HepG2 (cell line): ENCODE data around the gene HDAC8. TPM values are rescaled to one million over a fixed set of nuclear protein-coding genes. Genes with fewer than 3 reads are reported as not detected.

Experiments used
- ATAC-seq: fragments of 200-7000 bp; cut with Tn5 transposase; 3 replicates; pipeline ENCODE4 v1.9.1; 2020; ENCODE audit warnings: mild to moderate bottlenecking, moderate library complexity
- BruUV-seq: library from RNA; stranded (reverse); fragments of 400-500 nt; replicated peaks from 2 replicates; lab custom pipeline; 2021; lab: Mats Ljungman, UMichigan
- CTCF ChIA-PET: fragments of 300-600 bp; formaldehyde crosslinking; extraction: SDS; loops from one replicate; lab custom pipeline; 2021; ENCODE audit warnings: low total read pairs, inconsistent platforms, low intra/inter-chr PET ratio; lab: Yijun Ruan, JAX
- POLR2A ChIA-PET: fragments of 350-600 bp; sonication (Branson Sonifier 250); formaldehyde crosslinking; loops from one replicate; lab custom pipeline; 2020; ENCODE audit warnings: antibody characterized with exemption, inconsistent platforms; lab: Yijun Ruan, JAX
- DNase-seq: peaks from one replicate; pipeline ENCODE4 v3.0.0-alpha.2; 2015; ENCODE audit warnings: low spot score
- FAIRE-seq: peaks from 3 replicates; lab custom pipeline; 2011; peaks lifted over from hg19 to GRCh38; lab: Jason Lieb, UNC
- H2AFZ ChIP-seq: one replicate; pipeline ENCODE4 v1.6.1; 2011; ENCODE audit warnings: low read length, inconsistent platforms
- H3K27ac ChIP-seq: fragments of 300-600 bp; 3 replicates; pipeline ENCODE4 v1.8.0; 2011; ENCODE audit warnings: mixed run types, mild to moderate bottlenecking, mixed read lengths, low read length, inconsistent platforms; ENCODE audit not compliant: insufficient read depth; ENCODE audit errors: extremely low read length
- H3K27me3 ChIP-seq, 2 experiments: fragments of 200-600 bp in 1 of 2; 2 replicates in 1 of 2; 3 replicates in 1 of 2; pipeline versions ENCODE4 v1.6.0 to v1.8.0; 2011; ENCODE audit warnings: low read length in 2 of 2, mild to moderate bottlenecking in 2 of 2, moderate library complexity in 2 of 2, inconsistent platforms in 1 of 2; ENCODE audit not compliant: insufficient read depth in 2 of 2, control insufficient read depth in 1 of 2
- H3K36me3 ChIP-seq, 2 experiments: fragments of 200-600 bp in 1 of 2; replicated peaks in 1 of 2; 2 replicates in 1 of 2; 3 replicates in 1 of 2; pipeline versions ENCODE4 v1.5.1 to v1.8.0; 2011; ENCODE audit warnings: low read length in 2 of 2, inconsistent platforms in 1 of 2; ENCODE audit not compliant: insufficient read depth in 2 of 2, control insufficient read depth in 1 of 2
- H3K4me1 ChIP-seq: 2 replicates; pipeline ENCODE4 v1.5.1; 2012; ENCODE audit warnings: low read length, inconsistent platforms; ENCODE audit not compliant: insufficient read depth
- H3K4me2 ChIP-seq: 2 replicates; pipeline ENCODE4 v1.6.0; 2011; ENCODE audit warnings: low read depth, low read length, inconsistent platforms
- H3K4me3 ChIP-seq, 3 experiments: fragments of 200-600 bp in 1 of 3; sonication (generic), shearing (Covaris generic) in 1 of 3; replicated peaks in 1 of 3; 2 replicates each; pipeline ENCODE4 v1.5.1; 2011 to 2016; ENCODE audit warnings: low read length in 3 of 3, inconsistent platforms in 2 of 3, low read depth in 2 of 3, mild to moderate bottlenecking in 2 of 3, control low read depth in 1 of 3, mixed read lengths in 1 of 3; ENCODE audit not compliant: insufficient read depth in 1 of 3
- H3K79me2 ChIP-seq: one replicate; pipeline ENCODE4 v1.6.1; 2011; ENCODE audit warnings: low read length, inconsistent platforms; ENCODE audit not compliant: insufficient read depth
- H3K9ac ChIP-seq: 2 replicates; pipeline ENCODE4 v1.6.0; 2011; ENCODE audit warnings: mild to moderate bottlenecking, low read depth, low read length, inconsistent platforms; ENCODE audit not compliant: insufficient read depth
- H3K9me3 ChIP-seq: 2 replicates; pipeline ENCODE4 v1.5.1; 2012; ENCODE audit warnings: mild to moderate bottlenecking, low read length
- H4K20me1 ChIP-seq: 2 replicates; pipeline ENCODE4 v1.6.0; 2011; ENCODE audit warnings: inconsistent platforms, mild to moderate bottlenecking, low read length, moderate library complexity; ENCODE audit not compliant: insufficient read depth
- ARID2 ChIP-seq: sonication (generic); formaldehyde crosslinking; IDR thresholded peaks from 2 replicates; pipeline ENCODE4 v1.8.1; 2022; ENCODE audit warnings: mild to moderate bottlenecking, missing genetic modification reagents, borderline replicate concordance
- CBX5 ChIP-seq: sonication (generic); formaldehyde crosslinking; IDR thresholded peaks from 2 replicates; pipeline ENCODE4 v1.4.0; 2020; ENCODE audit warnings: missing genetic modification reagents, borderline replicate concordance
- GABPB1 ChIP-seq: IDR thresholded peaks from 2 replicates; pipeline ENCODE4 v1.6.1; 2016; ENCODE audit warnings: mild to moderate bottlenecking, missing genetic modification reagents, moderate library complexity, missing compliant biosample characterization
- HDAC2 ChIP-seq: sonication (generic); formaldehyde crosslinking; IDR thresholded peaks from 2 replicates; pipeline ENCODE4 v1.4.0; 2020; ENCODE audit warnings: missing genetic modification reagents
- HIVEP1 ChIP-seq: sonication (generic); formaldehyde crosslinking; IDR thresholded peaks from 2 replicates; pipeline ENCODE4 v1.4.0; 2020; ENCODE audit warnings: mild to moderate bottlenecking, missing genetic modification reagents
- HMG20A ChIP-seq: IDR thresholded peaks from 2 replicates; pipeline ENCODE4 v1.6.1; 2016; ENCODE audit warnings: borderline replicate concordance
- NCOA5 ChIP-seq: sonication (generic); formaldehyde crosslinking; IDR thresholded peaks from 2 replicates; pipeline ENCODE4 v1.4.0; 2020; ENCODE audit warnings: missing genetic modification reagents
- PAX8 ChIP-seq: sonication (generic); formaldehyde crosslinking; IDR thresholded peaks from 2 replicates; pipeline ENCODE4 v1.8.0; 2022; ENCODE audit warnings: mild to moderate bottlenecking, missing genetic modification reagents, borderline replicate concordance
- PLRG1 ChIP-seq: fragments of 450-650 bp; conservative IDR thresholded peaks from 2 replicates; pipeline ENCODE4 v1.6.1; 2016
- SETDB1 ChIP-seq: sonication (generic); formaldehyde crosslinking; IDR thresholded peaks from 2 replicates; pipeline ENCODE4 v1.5.1; 2020; ENCODE audit warnings: missing genetic modification reagents, mild to moderate bottlenecking, borderline replicate concordance
- SOX6 ChIP-seq, 2 experiments: fragments of 450-650 bp in 1 of 2; sonication (generic) in 1 of 2; formaldehyde crosslinking in 1 of 2; IDR thresholded peaks; 2 replicates each; pipeline versions ENCODE4 v1.4.0 to v1.6.1; 2017 to 2020; ENCODE audit warnings: antibody characterized with exemption in 1 of 2, mild to moderate bottlenecking in 1 of 2, missing genetic modification reagents in 1 of 2
- ZNF225 ChIP-seq: sonication (generic); formaldehyde crosslinking; IDR thresholded peaks from 2 replicates; pipeline ENCODE4 v1.4.0; 2020; ENCODE audit warnings: mild to moderate bottlenecking, missing genetic modification reagents
- ZNF256 ChIP-seq: sonication (generic); formaldehyde crosslinking; conservative IDR thresholded peaks from 2 replicates; pipeline ENCODE4 v1.4.0; 2020; ENCODE audit warnings: missing genetic modification reagents
- ZNF296 ChIP-seq: sonication (generic); formaldehyde crosslinking; conservative IDR thresholded peaks from 2 replicates; pipeline ENCODE4 v1.5.0; 2020; ENCODE audit warnings: mild to moderate bottlenecking, missing genetic modification reagents
- ZNF468 ChIP-seq: sonication (generic); formaldehyde crosslinking; IDR thresholded peaks from 2 replicates; pipeline ENCODE4 v1.8.0; 2022; ENCODE audit warnings: mild to moderate bottlenecking, moderate library complexity, missing genetic modification reagents
- WGBS: methylation state at CpG from one replicate; pipeline ENCODE4 v1.1.6; 2017; ENCODE audit warnings: low lambda C conversion rate; 5-methylcytosine and 5-hydroxymethylcytosine counted together
- in situ Hi-C: cut with HindIII; loops from 2 replicates; pipeline ENCODE4 v1.10.0; 2017; ENCODE audit warnings: low pct_unique_long_range_greater_than_20kb; ENCODE audit not compliant: extremely low pct_ligation_motif_present
- intact Hi-C: fragments of 100-400 bp; cut with micrococcal nuclease; formaldehyde crosslinking; loops from one replicate; pipeline ENCODE4 v1.10.0; 2022; ENCODE audit not compliant: unreplicated experiment
- polyA plus RNA-seq, 8 experiments: library from polyadenylated mRNA; depleted of rRNA in 3 of 8; stranded (reverse) in 7 of 8; unstranded in 1 of 8; fragments of >200 nt; fragmentation: Illumina TruSeq in 4 of 8; extraction: Trizol in 4 of 8; gene quantifications; 2 replicates each; pipeline versions ENCODE4 v1.2.1 to v1.2.3, GENCODE V29; 2011 to 2016; ENCODE audit warnings: low read depth in 4 of 8, missing spikeins in 1 of 8, mixed read lengths in 1 of 8; ENCODE audit not compliant: insufficient read depth in 1 of 8
- total RNA-seq, 5 experiments: library from RNA; depleted of rRNA; stranded (reverse); fragments of >200 nt; fragmentation: Illumina TruSeq; extraction: Trizol; gene quantifications; 2 replicates each; pipeline ENCODE4 v1.2.3, GENCODE V29; 2016; ENCODE audit warnings: low read depth in 1 of 5
- TF ChIP-seq, protein P1 (sequence below): sonication (generic); formaldehyde crosslinking; IDR thresholded peaks from 2 replicates; pipeline ENCODE4 v1.4.0; 2020; ENCODE audit warnings: mild to moderate bottlenecking, low read depth, missing genetic modification reagents
- TF ChIP-seq, protein P2 (sequence below): sonication (generic); formaldehyde crosslinking; IDR thresholded peaks from 2 replicates; pipeline ENCODE4 v1.4.0; 2020; ENCODE audit warnings: missing genetic modification reagents, borderline replicate concordance
- TF ChIP-seq, protein P3 (sequence below): sonication (generic); formaldehyde crosslinking; IDR thresholded peaks from 2 replicates; pipeline ENCODE4 v1.8.0; 2022; ENCODE audit warnings: missing genetic modification reagents, mild to moderate bottlenecking, moderate library complexity, borderline replicate concordance

The HDAC8 gene
- total and polyA plus RNA-seq, 2 of the 13 experiments (the other 11 are each of a cell fraction or from before 2014, with no cell fraction given) = 13.7 to 28.6 TPM

- TF ChIP-seq, protein P1, sequence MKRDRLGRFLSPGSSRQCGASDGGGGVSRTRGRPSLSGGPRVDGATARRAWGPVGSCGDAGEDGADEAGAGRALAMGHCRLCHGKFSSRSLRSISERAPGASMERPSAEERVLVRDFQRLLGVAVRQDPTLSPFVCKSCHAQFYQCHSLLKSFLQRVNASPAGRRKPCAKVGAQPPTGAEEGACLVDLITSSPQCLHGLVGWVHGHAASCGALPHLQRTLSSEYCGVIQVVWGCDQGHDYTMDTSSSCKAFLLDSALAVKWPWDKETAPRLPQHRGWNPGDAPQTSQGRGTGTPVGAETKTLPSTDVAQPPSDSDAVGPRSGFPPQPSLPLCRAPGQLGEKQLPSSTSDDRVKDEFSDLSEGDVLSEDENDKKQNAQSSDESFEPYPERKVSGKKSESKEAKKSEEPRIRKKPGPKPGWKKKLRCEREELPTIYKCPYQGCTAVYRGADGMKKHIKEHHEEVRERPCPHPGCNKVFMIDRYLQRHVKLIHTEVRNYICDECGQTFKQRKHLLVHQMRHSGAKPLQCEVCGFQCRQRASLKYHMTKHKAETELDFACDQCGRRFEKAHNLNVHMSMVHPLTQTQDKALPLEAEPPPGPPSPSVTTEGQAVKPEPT (CRISPR knock-in tag) = no peak
- TF ChIP-seq, protein P2, sequence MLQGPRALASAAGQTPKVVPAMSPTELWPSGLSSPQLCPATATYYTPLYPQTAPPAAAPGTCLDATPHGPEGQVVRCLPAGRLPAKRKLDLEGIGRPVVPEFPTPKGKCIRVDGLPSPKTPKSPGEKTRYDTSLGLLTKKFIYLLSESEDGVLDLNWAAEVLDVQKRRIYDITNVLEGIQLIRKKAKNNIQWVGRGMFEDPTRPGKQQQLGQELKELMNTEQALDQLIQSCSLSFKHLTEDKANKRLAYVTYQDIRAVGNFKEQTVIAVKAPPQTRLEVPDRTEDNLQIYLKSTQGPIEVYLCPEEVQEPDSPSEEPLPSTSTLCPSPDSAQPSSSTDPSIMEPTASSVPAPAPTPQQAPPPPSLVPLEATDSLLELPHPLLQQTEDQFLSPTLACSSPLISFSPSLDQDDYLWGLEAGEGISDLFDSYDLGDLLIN (CRISPR knock-in tag) = no peak
These were observed 110.9 kb downstream of the HDAC8 start (continued) for GRCh38 chrX:72461766-72462165.

DNA sequence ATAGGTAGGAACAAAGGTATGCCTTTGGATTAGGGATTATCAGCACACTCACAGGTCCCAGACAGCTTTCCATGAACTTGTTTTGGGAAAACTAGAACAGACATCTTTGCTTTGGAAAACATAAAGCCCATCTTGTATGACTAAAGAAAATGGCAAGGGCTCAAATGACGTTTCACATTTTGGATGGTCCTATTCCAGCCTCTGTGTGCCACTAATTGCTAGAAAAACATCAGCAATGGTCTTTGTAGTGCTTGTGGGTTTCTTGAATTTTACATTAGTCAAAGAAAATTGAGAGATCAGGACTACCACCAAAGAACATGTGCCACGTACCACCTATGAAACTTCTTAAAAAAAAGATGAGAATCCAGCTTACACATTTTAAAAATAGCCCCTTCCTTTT is 111.4 kb downstream of the HDAC8 start:
- CTCF ChIA-PET = no interaction called here
- H3K9ac ChIP-seq = no peak overlapping the region
- no peak overlapping the region for H3K27ac ChIP-seq
- intact Hi-C loops (no loop called here), in situ Hi-C loops (no loop called here)
- POLR2A ChIA-PET = no interaction called here
- FAIRE-seq = no peak
- no peaks in the 10 kb centered on the region for H4K20me1 ChIP-seq
- H3K4me3 ChIP-seq = no peak overlapping the region
- H3K4me2 ChIP-seq = no peak overlapping the region
- no peaks in the 10 kb centered on the region for H3K9me3 ChIP-seq
- H3K4me1 ChIP-seq = no peaks in the 10 kb centered on the region
- TF ChIP-seq HDAC2 (CRISPR knock-in tag) (no peak), ZNF296 (CRISPR knock-in tag) (no peak), CBX5 (CRISPR knock-in tag) (no peak), HMG20A (no peak), ZNF256 (CRISPR knock-in tag) (no peak), PLRG1 (no peak), ZNF468 (no peak), NCOA5 (CRISPR knock-in tag) (no peak), SETDB1 (CRISPR knock-in tag) (no peak), ARID2 (CRISPR knock-in tag) (no peak), PAX8 (CRISPR knock-in tag) (no peak), HIVEP1 (CRISPR knock-in tag) (no peak), GABPB1 (CRISPR knock-in tag) (no peak), SOX6 (IDR thresholded peaks at IDR 0.05) (no peak), SOX6 (CRISPR knock-in tag; IDR thresholded peaks at IDR 0.05) (no peak), ZNF225 (CRISPR knock-in tag) (no peak)
- TF ChIP-seq, protein P3, sequence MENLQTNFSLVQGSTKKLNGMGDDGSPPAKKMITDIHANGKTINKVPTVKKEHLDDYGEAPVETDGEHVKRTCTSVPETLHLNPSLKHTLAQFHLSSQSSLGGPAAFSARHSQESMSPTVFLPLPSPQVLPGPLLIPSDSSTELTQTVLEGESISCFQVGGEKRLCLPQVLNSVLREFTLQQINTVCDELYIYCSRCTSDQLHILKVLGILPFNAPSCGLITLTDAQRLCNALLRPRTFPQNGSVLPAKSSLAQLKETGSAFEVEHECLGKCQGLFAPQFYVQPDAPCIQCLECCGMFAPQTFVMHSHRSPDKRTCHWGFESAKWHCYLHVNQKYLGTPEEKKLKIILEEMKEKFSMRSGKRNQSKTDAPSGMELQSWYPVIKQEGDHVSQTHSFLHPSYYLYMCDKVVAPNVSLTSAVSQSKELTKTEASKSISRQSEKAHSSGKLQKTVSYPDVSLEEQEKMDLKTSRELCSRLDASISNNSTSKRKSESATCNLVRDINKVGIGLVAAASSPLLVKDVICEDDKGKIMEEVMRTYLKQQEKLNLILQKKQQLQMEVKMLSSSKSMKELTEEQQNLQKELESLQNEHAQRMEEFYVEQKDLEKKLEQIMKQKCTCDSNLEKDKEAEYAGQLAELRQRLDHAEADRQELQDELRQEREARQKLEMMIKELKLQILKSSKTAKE = no peak
- 85% methylated on average over 2 of the region's 2 CpGs for WGBS
- BruUV-seq = no TSS peak
- peaks cover 1 to 2% of the 10 kb centered on the region in 2 experiments; a peak in 1 of 5 replicates for H3K36me3 ChIP-seq
- H3K27me3 ChIP-seq = no peaks in the 10 kb centered on the region
- H3K79me2 ChIP-seq = no peaks in the 10 kb centered on the region
- no peak overlapping the region for H2AFZ ChIP-seq
- ATAC-seq = no peak
- no peak for DNase-seq
